ENCODE measurements around the gene MAST2.
"Not testable (repeated sequence)": the region's sequence is repeated elsewhere in the genome, so short reads cannot be mapped to it uniquely, and the experiment has no call there.

The MAST2 gene

GRCh38 chr1:46056325-46056724 is 252.9 kb downstream of the MAST2 start:
- Histone ChIP-seq H3K14ac (ENCODE audit: low read length) (no peak overlapping the region), H4K91ac (ENCODE audit: low read depth, low read length) (no peak overlapping the region), H3K27me3 (ENCODE audit: insufficient read depth, low read length) (no peaks in the 10 kb centered on the region), H3K4me3 (ENCODE audit: low read depth, low read length) (no peak overlapping the region), H2AFZ (ENCODE audit: insufficient read depth, low read length, poor library complexity) (no peak overlapping the region), H2BK12ac (ENCODE audit: low read length) (no peak overlapping the region), H3K79me2 (ENCODE audit: control insufficient read depth, insufficient read depth, low read length, poor library complexity) (no peaks in the 10 kb centered on the region), H3K27ac (ENCODE audit: low read depth, low read length) (no peak overlapping the region), H3K9ac (ENCODE audit: low read length) (no peak overlapping the region), H3K9me3 (ENCODE audit: insufficient read depth, low read depth, low read length) (peaks cover 6% of the 10 kb centered on the region), H4K8ac (ENCODE audit: low read depth, low read length) (no peak overlapping the region), H3K23ac (ENCODE audit: low read length) (no peak overlapping the region), H4K12ac (ENCODE audit: low read depth, low read length) (no peak overlapping the region), H2BK120ac (ENCODE audit: insufficient read depth, low read length, poor library complexity) (no peak overlapping the region), H3K36me3 (ENCODE audit: control insufficient read depth in 1 of 2, insufficient read depth in 2 of 2, low read length in 2 of 2) (peaks cover 5% of the 10 kb centered on the region in 2 experiments), H3K4me1 (ENCODE audit: control insufficient read depth in 1 of 2, insufficient read depth in 2 of 2, low read length in 2 of 2) (no peaks in the 10 kb centered on the region), H3K18ac (ENCODE audit: low read length) (no peak overlapping the region), H2AK5ac (ENCODE audit: low read length) (no peak overlapping the region), H3K4me2 (ENCODE audit: low read length) (no peak overlapping the region), H3K4ac (ENCODE audit: low read depth, low read length) (no peak overlapping the region), H2BK5ac (ENCODE audit: low read depth, low read length, poor library complexity) (no peak overlapping the region), H3K79me1 (ENCODE audit: low read length) (no peaks in the 10 kb centered on the region)
- no peak for DNase-seq
- no CpG with 5 or more reads among the region's 5 CpGs for WGBS (ENCODE audit: extremely low coverage, insufficient coverage, insufficient read length)

GRCh38 chr1:46057215-46057614 is 253.8 kb downstream of the MAST2 start:
- not testable (repeated sequence) for H3K9me3 ChIP-seq (ENCODE audit: insufficient read depth, low read depth, low read length); H2AK5ac ChIP-seq (ENCODE audit: low read length); H3K4me1 ChIP-seq (ENCODE audit: control insufficient read depth in 1 of 2, insufficient read depth in 2 of 2, low read length in 2 of 2); H3K79me2 ChIP-seq (ENCODE audit: control insufficient read depth, insufficient read depth, low read length, poor library complexity); H2BK5ac ChIP-seq (ENCODE audit: low read depth, low read length, poor library complexity); H3K23ac ChIP-seq (ENCODE audit: low read length); H2BK12ac ChIP-seq (ENCODE audit: low read length); H3K14ac ChIP-seq (ENCODE audit: low read length); H3K9ac ChIP-seq (ENCODE audit: low read length); H2BK120ac ChIP-seq (ENCODE audit: insufficient read depth, low read length, poor library complexity); H4K91ac ChIP-seq (ENCODE audit: low read depth, low read length); H2AFZ ChIP-seq (ENCODE audit: insufficient read depth, low read length, poor library complexity); DNase-seq; H3K4ac ChIP-seq (ENCODE audit: low read depth, low read length); H3K4me2 ChIP-seq (ENCODE audit: low read length); H3K27ac ChIP-seq (ENCODE audit: low read depth, low read length); H3K36me3 ChIP-seq (ENCODE audit: control insufficient read depth in 1 of 2, insufficient read depth in 2 of 2, low read length in 2 of 2); H3K18ac ChIP-seq (ENCODE audit: low read length); H3K79me1 ChIP-seq (ENCODE audit: low read length); H3K27me3 ChIP-seq (ENCODE audit: insufficient read depth, low read length); H4K8ac ChIP-seq (ENCODE audit: low read depth, low read length); H4K12ac ChIP-seq (ENCODE audit: low read depth, low read length); H3K4me3 ChIP-seq (ENCODE audit: low read depth, low read length)
- no CpG with 5 or more reads among the region's 4 CpGs for WGBS (ENCODE audit: extremely low coverage, insufficient coverage, insufficient read length)

GRCh38 chr1:46057781-46058180 is 254.4 kb downstream of the MAST2 start:
- no peak for DNase-seq
- H3K4me2 ChIP-seq (ENCODE audit: low read length) = no peak overlapping the region
- no peaks in the 10 kb centered on the region for H3K4me1 ChIP-seq (ENCODE audit: control insufficient read depth in 1 of 2, insufficient read depth in 2 of 2, low read length in 2 of 2)
- no peaks in the 10 kb centered on the region for H3K79me2 ChIP-seq (ENCODE audit: control insufficient read depth, insufficient read depth, low read length, poor library complexity)
- H3K9me3 ChIP-seq (ENCODE audit: insufficient read depth, low read depth, low read length) = peaks cover 6% of the 10 kb centered on the region
- no peak overlapping the region for H3K23ac ChIP-seq (ENCODE audit: low read length)
- no peak overlapping the region for H2AK5ac ChIP-seq (ENCODE audit: low read length)
- no peaks in the 10 kb centered on the region for H3K79me1 ChIP-seq (ENCODE audit: low read length)
- H3K36me3 ChIP-seq (ENCODE audit: control insufficient read depth in 1 of 2, insufficient read depth in 2 of 2, low read length in 2 of 2) = peaks cover 5 to 6% of the 10 kb centered on the region in 2 experiments
- H2BK120ac ChIP-seq (ENCODE audit: insufficient read depth, low read length, poor library complexity) = no peak overlapping the region
- H2BK12ac ChIP-seq (ENCODE audit: low read length) = no peak overlapping the region
- no CpG with 5 or more reads among the region's 3 CpGs for WGBS (ENCODE audit: extremely low coverage, insufficient coverage, insufficient read length)
- no peak overlapping the region for H3K4ac ChIP-seq (ENCODE audit: low read depth, low read length)
- no peak overlapping the region for H4K91ac ChIP-seq (ENCODE audit: low read depth, low read length)
- H4K12ac ChIP-seq (ENCODE audit: low read depth, low read length) = no peak overlapping the region
- H3K4me3 ChIP-seq (ENCODE audit: low read depth, low read length) = no peak overlapping the region
- no peaks in the 10 kb centered on the region for H3K27me3 ChIP-seq (ENCODE audit: insufficient read depth, low read length)
- no peak overlapping the region for H3K18ac ChIP-seq (ENCODE audit: low read length)
- H2BK5ac ChIP-seq (ENCODE audit: low read depth, low read length, poor library complexity) = no peak overlapping the region
- no peak overlapping the region for H3K9ac ChIP-seq (ENCODE audit: low read length)
- H2AFZ ChIP-seq (ENCODE audit: insufficient read depth, low read length, poor library complexity) = no peak overlapping the region
- H3K27ac ChIP-seq (ENCODE audit: low read depth, low read length) = no peak overlapping the region
- no peak overlapping the region for H3K14ac ChIP-seq (ENCODE audit: low read length)
- H4K8ac ChIP-seq (ENCODE audit: low read depth, low read length) = no peak overlapping the region

- Histone ChIP-seq H2BK12ac (ENCODE audit: low read length) (no peak overlapping the region), H3K4me1 (ENCODE audit: control insufficient read depth in 1 of 2, insufficient read depth in 2 of 2, low read length in 2 of 2) (no peaks in the 10 kb centered on the region), H3K23ac (ENCODE audit: low read length) (no peak overlapping the region), H3K27me3 (ENCODE audit: insufficient read depth, low read length) (no peaks in the 10 kb centered on the region), H3K4me3 (ENCODE audit: low read depth, low read length) (no peak overlapping the region), H2AFZ (ENCODE audit: insufficient read depth, low read length, poor library complexity) (no peak overlapping the region), H4K91ac (ENCODE audit: low read depth, low read length) (no peak overlapping the region), H3K9me3 (ENCODE audit: insufficient read depth, low read depth, low read length) (peaks cover 6% of the 10 kb centered on the region), H3K36me3 (ENCODE audit: control insufficient read depth in 1 of 2, insufficient read depth in 2 of 2, low read length in 2 of 2) (peaks cover 5 to 6% of the 10 kb centered on the region in 2 experiments), H3K4ac (ENCODE audit: low read depth, low read length) (no peak overlapping the region), H3K9ac (ENCODE audit: low read length) (no peak overlapping the region), H2BK120ac (ENCODE audit: insufficient read depth, low read length, poor library complexity) (no peak overlapping the region), H3K27ac (ENCODE audit: low read depth, low read length) (no peak overlapping the region), H3K79me1 (ENCODE audit: low read length) (no peaks in the 10 kb centered on the region), H3K18ac (ENCODE audit: low read length) (no peak overlapping the region), H3K14ac (ENCODE audit: low read length) (no peak overlapping the region), H4K12ac (ENCODE audit: low read depth, low read length) (no peak overlapping the region), H3K4me2 (ENCODE audit: low read length) (no peak overlapping the region), H2AK5ac (ENCODE audit: low read length) (no peak overlapping the region), H2BK5ac (ENCODE audit: low read depth, low read length, poor library complexity) (no peak overlapping the region), H4K8ac (ENCODE audit: low read depth, low read length) (no peak overlapping the region), H3K79me2 (ENCODE audit: control insufficient read depth, insufficient read depth, low read length, poor library complexity) (no peaks in the 10 kb centered on the region)
- WGBS (ENCODE audit: extremely low coverage, insufficient coverage, insufficient read length) = no CpG with 5 or more reads among the region's 5 CpGs
- DNase-seq = no peak
Observed at GRCh38 chr1:46058936-46059335, 255.5 kb downstream of the MAST2 start.
